DMS153 treated with DMSO at 0.1 percent for 48 hours (cell line): ENCODE data around the gene PPP1R3G.
"Not testable (repeated sequence)": the region's sequence is repeated elsewhere in the genome, so short reads cannot be mapped to it uniquely, and the experiment has no call there.

Experiments used
- DNase-seq: peaks from one replicate; lab custom pipeline; 2025; ENCODE audit not compliant: unreplicated experiment; lab: John Stamatoyannopoulos, UW

PPP1R3G gene

GRCh38 chr6:5116243-5116991 lies 31.3 kb downstream of the PPP1R3G start:
- no peak for DNase-seq

GRCh38 chr6:5119090-5119951 lies 34.2 kb downstream of the PPP1R3G start:
- DNase-seq = no peak

- no peak for DNase-seq
Measured at GRCh38 chr6:5120011-5120410, 34.9 kb downstream of the PPP1R3G start.

- not testable (repeated sequence) for DNase-seq
Measured at GRCh38 chr6:5120543-5120942, 35.4 kb downstream of the PPP1R3G start.

- no peak for DNase-seq
Measured at GRCh38 chr6:5121479-5121878, 36.3 kb downstream of the PPP1R3G start.

GRCh38 chr6:5121956-5122355 lies 36.8 kb downstream of the PPP1R3G start:
- DNase-seq = no peak

GRCh38 chr6:5122504-5123112 lies 37.5 kb downstream of the PPP1R3G start:
- DNase-seq = no peak

GRCh38 chr6:5123296-5124143 lies 38.4 kb downstream of the PPP1R3G start:
- DNase-seq = no peak

- no peak for DNase-seq
Measured at GRCh38 chr6:5124526-5124925, 39.4 kb downstream of the PPP1R3G start.

- no peak for DNase-seq
Measured at GRCh38 chr6:5125152-5126006, 40.2 kb downstream of the PPP1R3G start.

GRCh38 chr6:5126214-5126613 lies 41.1 kb downstream of the PPP1R3G start:
- no peak for DNase-seq

- DNase-seq = no peak
Measured at GRCh38 chr6:5127106-5127687, 42.1 kb downstream of the PPP1R3G start.

- DNase-seq = no peak
Measured at GRCh38 chr6:5128351-5128750, 43.2 kb downstream of the PPP1R3G start.

- DNase-seq = no peak
Measured at GRCh38 chr6:5130135-5130866, 45.2 kb downstream of the PPP1R3G start.

- no peak for DNase-seq
Measured at GRCh38 chr6:5132731-5133130, 47.6 kb downstream of the PPP1R3G start.

GRCh38 chr6:5133943-5134342 lies 48.8 kb downstream of the PPP1R3G start:
- no peak for DNase-seq

- DNase-seq = no peak
Measured at GRCh38 chr6:5135788-5136376, 50.7 kb downstream of the PPP1R3G start.

GRCh38 chr6:5136851-5137250 lies 51.7 kb downstream of the PPP1R3G start:
- DNase-seq = no peak
